Astrocyte of the cerebellum (primary cell): Measurements from ENCODE around the gene NOX5.

Source experiments
- DNase-seq: peaks from one replicate; pipeline ENCODE4 v3.0.0-alpha.2; 2011; ENCODE audit warnings: low read depth
- H3K4me3 ChIP-seq: 2 replicates; pipeline ENCODE4 v1.5.1; 2011; ENCODE audit warnings: mild to moderate bottlenecking, low read depth, low read length, moderate library complexity
- in situ Hi-C: cut with HindIII; loops from 2 replicates; pipeline ENCODE4 v1.10.0; 2017; ENCODE audit warnings: low sequenced_read_pairs
- TF ChIP-seq, protein P1 (sequence below): IDR thresholded peaks from 2 replicates; pipeline ENCODE4 v1.5.1; 2012; ENCODE audit warnings: low read length, low read depth, moderate library complexity, mild to moderate bottlenecking; ENCODE audit errors: missing control alignments

Gene NOX5

DNA sequence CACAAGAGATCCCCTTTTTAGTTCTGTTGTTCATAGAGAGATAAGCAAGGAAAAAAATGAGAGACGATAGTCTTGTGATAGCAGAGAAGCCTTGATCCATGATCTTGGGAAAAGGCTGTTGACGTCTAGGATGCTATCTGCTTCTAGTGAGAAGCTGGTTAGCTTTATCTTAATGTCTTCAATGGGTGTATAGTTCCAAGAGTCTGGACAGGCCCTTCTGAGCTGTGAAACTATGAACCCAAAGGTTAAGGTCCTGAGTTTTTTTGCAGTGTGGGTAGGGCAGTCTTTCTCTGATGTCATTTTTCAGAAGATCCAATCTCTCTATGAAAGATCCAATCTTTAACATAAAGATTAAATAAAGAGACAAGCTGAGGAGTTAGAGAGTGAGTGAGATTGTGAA, 10.5 kb upstream of the NOX5 start:
- TF ChIP-seq, protein P1, sequence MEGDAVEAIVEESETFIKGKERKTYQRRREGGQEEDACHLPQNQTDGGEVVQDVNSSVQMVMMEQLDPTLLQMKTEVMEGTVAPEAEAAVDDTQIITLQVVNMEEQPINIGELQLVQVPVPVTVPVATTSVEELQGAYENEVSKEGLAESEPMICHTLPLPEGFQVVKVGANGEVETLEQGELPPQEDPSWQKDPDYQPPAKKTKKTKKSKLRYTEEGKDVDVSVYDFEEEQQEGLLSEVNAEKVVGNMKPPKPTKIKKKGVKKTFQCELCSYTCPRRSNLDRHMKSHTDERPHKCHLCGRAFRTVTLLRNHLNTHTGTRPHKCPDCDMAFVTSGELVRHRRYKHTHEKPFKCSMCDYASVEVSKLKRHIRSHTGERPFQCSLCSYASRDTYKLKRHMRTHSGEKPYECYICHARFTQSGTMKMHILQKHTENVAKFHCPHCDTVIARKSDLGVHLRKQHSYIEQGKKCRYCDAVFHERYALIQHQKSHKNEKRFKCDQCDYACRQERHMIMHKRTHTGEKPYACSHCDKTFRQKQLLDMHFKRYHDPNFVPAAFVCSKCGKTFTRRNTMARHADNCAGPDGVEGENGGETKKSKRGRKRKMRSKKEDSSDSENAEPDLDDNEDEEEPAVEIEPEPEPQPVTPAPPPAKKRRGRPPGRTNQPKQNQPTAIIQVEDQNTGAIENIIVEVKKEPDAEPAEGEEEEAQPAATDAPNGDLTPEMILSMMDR, result no peak
- in situ Hi-C loops, result no loop called here
- DNase-seq, result no peak

DNA sequence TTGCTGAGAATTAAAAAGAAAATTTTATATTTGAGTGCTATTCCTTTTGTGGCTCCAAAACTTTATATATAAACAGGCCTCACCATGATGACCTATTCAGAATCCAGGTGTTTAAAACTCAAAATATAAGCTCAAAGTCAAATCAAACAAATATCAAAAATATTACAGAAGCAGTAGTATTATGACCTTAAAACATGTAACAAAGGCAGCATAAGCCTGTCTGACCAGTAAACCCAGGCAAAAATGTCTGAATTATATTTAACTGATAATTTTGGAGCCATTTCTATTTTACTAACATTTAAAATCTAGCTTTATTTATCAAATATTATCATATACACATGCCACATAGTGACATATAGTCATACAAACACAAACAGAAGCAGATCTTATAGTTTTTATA, 6.4 kb upstream of the NOX5 start:
- in situ Hi-C loops, result no loop called here
- no peak for DNase-seq
- H3K4me3 ChIP-seq, result no peak overlapping the region
- TF ChIP-seq, protein P1, result no peak

More for the DNA sequence above, 10.5 kb upstream of the NOX5 start:
- no peak overlapping the region for H3K4me3 ChIP-seq

DNA sequence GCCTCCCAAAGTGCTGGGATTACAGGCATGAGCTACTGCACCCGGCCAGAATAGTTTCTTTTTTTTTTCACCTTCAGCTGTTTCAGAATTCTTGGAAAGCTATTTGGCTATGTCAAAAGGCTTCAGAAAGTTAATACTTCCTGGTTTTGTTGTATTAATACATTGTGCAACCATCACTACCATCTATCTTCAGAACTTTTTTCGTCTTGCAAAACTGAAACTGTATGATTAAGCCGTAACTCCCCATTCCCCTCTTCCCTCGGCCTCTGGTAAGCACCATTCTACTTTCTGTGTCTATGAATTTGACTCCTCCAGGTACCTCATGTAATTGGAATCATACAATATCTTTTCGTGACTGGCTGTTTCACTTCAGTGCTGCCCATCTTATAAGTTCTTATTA, 5.2 kb upstream of the NOX5 start:
- in situ Hi-C loops, result no loop called here
- DNase-seq, result no peak
- H3K4me3 ChIP-seq, result no peak overlapping the region
- TF ChIP-seq, protein P1, result no peak

DNA sequence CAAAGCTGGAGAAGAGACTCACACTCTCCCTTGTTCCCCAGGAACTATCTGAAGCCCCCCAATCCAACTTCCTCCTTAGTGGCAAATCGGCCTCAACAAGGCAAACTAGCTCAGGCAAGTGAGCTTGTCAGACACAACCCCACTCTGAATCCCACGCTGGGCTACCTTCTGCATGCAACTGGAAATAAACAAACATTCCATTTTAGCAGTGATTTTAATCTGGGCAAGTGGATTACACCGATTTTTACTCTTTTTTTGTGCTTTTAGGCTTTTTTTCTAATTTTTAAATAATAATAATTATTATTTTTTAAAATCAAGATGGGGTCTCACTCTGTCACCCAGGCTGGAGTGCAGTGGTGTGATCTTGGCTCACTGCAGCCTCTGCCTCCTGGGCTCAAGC, 2.9 kb upstream of the NOX5 start:
- TF ChIP-seq, protein P1, result no peak
- in situ Hi-C loops, result no loop called here
- DNase-seq, result no peak
- H3K4me3 ChIP-seq, result no peak overlapping the region

DNA sequence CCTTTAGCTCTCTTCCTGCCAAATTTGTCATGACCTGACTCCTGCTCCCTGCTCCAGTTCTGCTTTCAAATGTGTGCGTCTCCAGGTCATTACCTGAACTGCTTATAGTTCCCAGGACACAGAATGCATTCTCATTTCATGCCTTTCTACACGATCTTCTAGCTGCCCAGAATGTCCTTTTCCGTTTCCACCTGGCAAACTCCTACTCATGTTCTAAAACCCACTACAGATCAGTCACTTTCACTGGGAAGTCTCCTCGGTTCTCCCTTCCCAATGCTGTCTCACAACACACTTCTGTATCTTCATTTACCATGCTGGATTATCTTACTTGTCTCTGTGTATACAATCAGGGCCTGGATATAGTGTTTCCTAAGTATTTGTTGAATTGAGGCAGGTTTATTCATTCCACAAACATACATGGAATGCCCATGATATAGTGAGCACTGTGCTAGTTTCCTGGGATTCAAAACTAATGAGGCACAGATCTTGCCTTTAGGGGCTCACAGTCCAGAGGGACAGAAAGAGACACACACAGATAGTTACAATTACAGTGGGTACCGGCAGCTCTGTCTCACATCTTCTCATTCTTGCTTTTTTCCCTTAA, 1.6 kb upstream of the NOX5 start:
- in situ Hi-C loops, result no loop called here
- no peak for DNase-seq
- no peak overlapping the region for H3K4me3 ChIP-seq
- TF ChIP-seq, protein P1, result no peak

DNA sequence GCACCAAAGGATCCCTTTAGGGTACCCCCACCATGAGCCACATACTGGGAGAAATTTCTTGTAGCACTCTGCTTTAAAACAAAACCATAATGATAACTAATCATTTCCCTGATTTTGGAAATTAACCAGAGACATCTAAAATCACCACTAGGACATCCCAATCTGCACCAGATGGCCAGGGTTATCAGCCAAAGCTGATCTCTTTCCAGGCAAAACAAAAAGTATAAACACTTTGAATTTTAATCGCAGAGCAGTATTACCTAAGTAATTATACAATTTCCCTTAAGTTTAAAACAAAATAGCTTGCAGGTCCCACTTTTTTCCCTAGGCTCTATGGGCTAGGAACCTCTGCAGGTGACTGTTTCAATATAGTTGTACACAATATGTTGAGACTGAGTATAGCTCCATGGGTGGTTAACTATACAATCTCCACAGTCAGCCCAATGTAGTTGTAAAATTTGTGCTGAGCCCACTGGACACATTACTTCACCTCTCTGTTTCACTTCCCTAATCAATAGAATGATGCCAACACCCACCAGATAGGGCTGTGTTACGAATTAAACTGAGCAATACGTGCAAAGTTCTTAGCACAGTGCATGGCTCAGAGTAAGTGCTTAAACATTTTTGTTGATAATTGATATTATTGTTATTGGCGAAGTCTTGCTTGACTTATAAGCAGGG, 629 bp upstream of the NOX5 start:
- no peak overlapping the region for H3K4me3 ChIP-seq
- DNase-seq, result no peak
- in situ Hi-C loops, result no loop called here
- TF ChIP-seq, protein P1, result no peak

DNA sequence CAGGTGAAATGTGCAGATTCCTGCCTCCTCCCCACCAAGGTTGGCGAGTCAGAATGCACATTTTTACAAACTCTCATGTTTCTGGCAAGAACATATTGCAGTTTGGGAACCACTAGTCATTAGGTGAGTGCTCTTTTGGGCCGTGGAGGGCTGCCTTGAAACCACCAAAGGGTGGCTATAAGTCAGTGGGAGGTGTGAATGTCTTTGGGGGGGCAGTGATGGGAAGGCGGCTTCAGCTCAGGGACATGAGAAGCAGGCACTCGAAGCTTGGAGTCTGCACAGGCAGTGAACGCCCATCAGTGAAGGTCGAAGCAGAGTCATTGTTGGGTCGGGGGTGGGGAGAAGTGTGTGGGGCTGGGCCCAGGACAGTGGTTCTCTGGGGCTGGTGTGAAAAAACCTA, 1.1 kb downstream of the NOX5 start:
- TF ChIP-seq, protein P1, result no peak
- no peak for DNase-seq
- in situ Hi-C loops, result no loop called here
- H3K4me3 ChIP-seq, result no peak overlapping the region
